GM12878 (cell line): ENCODE data around the gene SZRD1. TPM values are rescaled to one million over a fixed set of nuclear protein-coding genes. Genes with fewer than 3 reads are reported as not detected.
A peak's percentile ranks its signal among the peaks of the same experiment; 100 is the strongest.

ENCODE experiments used
- ATAC-seq: fragments of 200-7000 bp; cut with Tn5 transposase; 3 replicates; pipeline ENCODE4 v1.9.1; 2020; ENCODE audit warnings: mild to moderate bottlenecking, moderate library complexity
- BruUV-seq: library from RNA; stranded (reverse); fragments of 400-500 nt; replicated peaks from 2 replicates; lab custom pipeline; 2021; lab: Mats Ljungman, UMichigan
- CTCF ChIA-PET: fragments of 300-600 bp; sonication (Branson Sonifier 250); formaldehyde crosslinking; extraction: SDS; loops from one replicate; lab custom pipeline; 2021; ENCODE audit warnings: inconsistent platforms; lab: Yijun Ruan, JAX
- POLR2A ChIA-PET: fragments of 350-600 bp; formaldehyde crosslinking; extraction: SDS; loops from one replicate; lab custom pipeline; 2021; ENCODE audit warnings: inconsistent platforms; lab: Charles Lee
- RAD21 ChIA-PET: fragments of 300-600 bp; sonication (Branson Sonifier 250); formaldehyde crosslinking; loops from one replicate; lab custom pipeline; 2023; ENCODE audit warnings: antibody characterized with exemption; ENCODE audit not compliant: unreplicated experiment; lab: Charles Lee
- SMC1A ChIA-PET: fragments of 300-600 bp; sonication (Branson Sonifier 250); formaldehyde crosslinking; loops from one replicate; lab custom pipeline; 2023; ENCODE audit not compliant: unreplicated experiment, uncharacterized antibody; lab: Charles Lee
- DNase-seq: peaks from one replicate; pipeline ENCODE4 v3.0.0-alpha.2; 2011; ENCODE audit warnings: low read depth, low spot score
- FAIRE-seq: peaks from 3 replicates; lab custom pipeline; 2011; peaks lifted over from hg19 to GRCh38; lab: Jason Lieb, UNC
- H2AFZ ChIP-seq: 2 replicates; pipeline ENCODE4 v1.6.0; 2011; ENCODE audit warnings: low read depth, low read length, control low read depth; ENCODE audit not compliant: control insufficient read depth
- H3K27ac ChIP-seq: 2 replicates; pipeline ENCODE4 v1.5.1; 2011; ENCODE audit warnings: control low read depth; ENCODE audit not compliant: control insufficient read depth, insufficient read depth
- H3K27me3 ChIP-seq, 2 experiments: replicated peaks in 1 of 2; 2 replicates each; pipeline versions ENCODE4 v1.6.0 to v1.6.1; 2011; ENCODE audit warnings: low read length in 1 of 2; ENCODE audit not compliant: control insufficient read depth in 2 of 2, insufficient read depth in 2 of 2
- H3K36me3 ChIP-seq, 2 experiments: 2 replicates each; pipeline ENCODE4 v1.5.1; 2011; ENCODE audit warnings: low read length in 1 of 2; ENCODE audit not compliant: control insufficient read depth in 2 of 2, insufficient read depth in 2 of 2
- H3K4me1 ChIP-seq: 2 replicates; pipeline ENCODE4 v1.6.1; 2011; ENCODE audit warnings: mild to moderate bottlenecking, low read length, moderate library complexity, mixed read lengths; ENCODE audit not compliant: control insufficient read depth, insufficient read depth
- H3K4me2 ChIP-seq: 2 replicates; pipeline ENCODE4 v1.6.0; 2011; ENCODE audit warnings: control low read depth; ENCODE audit not compliant: control insufficient read depth, insufficient read depth
- H3K4me3 ChIP-seq: fragments of 200-600 bp; sonication (generic); 2 replicates; pipeline ENCODE4 v1.5.1; 2016
- H3K79me2 ChIP-seq: 2 replicates; pipeline ENCODE4 v1.6.0; 2011; ENCODE audit warnings: low read length; ENCODE audit not compliant: control insufficient read depth, insufficient read depth
- H3K9ac ChIP-seq: 2 replicates; pipeline ENCODE4 v1.8.0; 2011; ENCODE audit warnings: low read length, control low read depth, mixed read lengths; ENCODE audit not compliant: control insufficient read depth, insufficient read depth
- H3K9me3 ChIP-seq: replicated peaks from 3 replicates; pipeline ENCODE4 v1.5.1; 2011; ENCODE audit warnings: mild to moderate bottlenecking, low read length; ENCODE audit not compliant: control insufficient read depth, insufficient read depth
- H4K20me1 ChIP-seq: 2 replicates; pipeline ENCODE4 v1.6.0; 2011; ENCODE audit not compliant: control insufficient read depth, insufficient read depth
- ASH2L ChIP-seq: fragments of 300-600, 200-600 bp; sonication (generic); IDR thresholded peaks from 2 replicates; pipeline ENCODE4 v1.6.1; 2017; ENCODE audit warnings: low read depth, mild to moderate bottlenecking, borderline replicate concordance
- ATF7 ChIP-seq: fragments of 450-650 bp; IDR thresholded peaks from 2 replicates; pipeline ENCODE4 v1.6.1; 2016; ENCODE audit warnings: low read depth, mild to moderate bottlenecking
- CREB1 ChIP-seq: IDR thresholded peaks from 2 replicates; pipeline ENCODE4 v1.6.1; 2012; ENCODE audit warnings: low read depth, mild to moderate bottlenecking, inconsistent platforms
- EED ChIP-seq: sonication (generic); IDR thresholded peaks from 2 replicates; pipeline ENCODE4 v1.6.1; 2016; ENCODE audit warnings: antibody characterized with exemption, low read depth
- IKZF1 ChIP-seq: fragments of 450-650 bp; conservative IDR thresholded peaks from 2 replicates; pipeline ENCODE4 v1.6.1; 2017; ENCODE audit warnings: antibody characterized with exemption, mild to moderate bottlenecking
- IRF4 ChIP-seq: IDR thresholded peaks from 2 replicates; pipeline ENCODE4 v1.6.1; 2011; ENCODE audit warnings: low read depth, low read length
- MTA3 ChIP-seq: IDR thresholded peaks from 2 replicates; pipeline ENCODE4 v1.6.1; 2012; ENCODE audit warnings: low read length, inconsistent platforms, borderline replicate concordance
- NBN ChIP-seq: fragments of 450-650 bp; IDR thresholded peaks from 2 replicates; pipeline ENCODE4 v1.6.1; 2016
- PML ChIP-seq: IDR thresholded peaks from 2 replicates; pipeline ENCODE4 v1.6.1; 2012; ENCODE audit warnings: low read length, inconsistent platforms
- POLR2AphosphoS5 ChIP-seq: IDR thresholded peaks from 2 replicates; pipeline ENCODE4 v1.6.1; 2011; ENCODE audit warnings: mild to moderate bottlenecking, low read length, inconsistent platforms
- SRF ChIP-seq, 2 experiments: IDR thresholded peaks; 2 replicates each; pipeline ENCODE4 v1.6.1; 2011; ENCODE audit warnings: low read depth in 2 of 2, low read length in 2 of 2, mild to moderate bottlenecking in 1 of 2, moderate library complexity in 1 of 2
- WRNIP1 ChIP-seq: IDR thresholded peaks from 2 replicates; pipeline ENCODE4 v1.6.1; 2011; ENCODE audit warnings: low read depth, low read length, improper control_type of control experiment, borderline replicate concordance
- YY1 ChIP-seq: IDR thresholded peaks from 2 replicates; pipeline ENCODE4 v1.6.1; 2011; ENCODE audit warnings: low read depth, mild to moderate bottlenecking, low read length
- WGBS: methylation state at CpG from one replicate; pipeline ENCODE4 v1.1.6; 2016; ENCODE audit warnings: low lambda C conversion rate; ENCODE audit not compliant: insufficient replicate concordance, insufficient coverage; ENCODE audit errors: missing lambda C conversion rate; 5-methylcytosine and 5-hydroxymethylcytosine counted together
- in situ Hi-C: fragments of 300-500 bp; cut with MboI; formaldehyde crosslinking; loops from 9 replicates; pipeline ENCODE4 v1.14.3; 2018; ENCODE audit warnings: mixed read lengths
- intact Hi-C: fragments of 100-400 bp; cut with micrococcal nuclease; formaldehyde crosslinking; loops from one replicate; pipeline ENCODE4 v1.14.2; 2022; ENCODE audit not compliant: unreplicated experiment
- polyA plus RNA-seq, 11 experiments: library from polyadenylated mRNA; depleted of rRNA in 4 of 11; unstranded in 6 of 11; stranded (reverse) in 5 of 11; fragments of >200 nt; fragmentation: Nextera tagmentation in 4 of 11; fragmentation: Illumina TruSeq in 1 of 11; extraction: Ambion mirVana in 4 of 11; extraction: Trizol in 1 of 11; gene quantifications; 1 replicate in 1 of 11; 2 replicates in 10 of 11; pipeline versions ENCODE4 v1.2.1 to v1.2.3, GENCODE V29; 2011 to 2016; ENCODE audit warnings: inconsistent platforms in 2 of 11, missing spikeins in 2 of 11, low read depth in 1 of 11
- total RNA-seq, 4 experiments: library from RNA; depleted of rRNA in 3 of 4; stranded (reverse); fragments of >200 nt in 3 of 4; fragmentation: Illumina TruSeq in 1 of 4; extraction: Trizol in 1 of 4; gene quantifications; 2 replicates each; pipeline versions ENCODE4 v1.2.1 to v1.2.3, GENCODE V29; 2013 to 2021
- TF ChIP-seq, protein P1 (sequence below): fragments of 450-650 bp; IDR thresholded peaks from 2 replicates; pipeline ENCODE4 v1.6.1; 2016; ENCODE audit warnings: mild to moderate bottlenecking
- TF ChIP-seq, protein P2 (sequence below): fragments of 450-650 bp; IDR thresholded peaks from 2 replicates; pipeline ENCODE4 v1.6.1; 2016; ENCODE audit warnings: mild to moderate bottlenecking
- TF ChIP-seq, protein P3 (sequence below): IDR thresholded peaks from 2 replicates; pipeline ENCODE4 v1.6.1; 2012; ENCODE audit warnings: low read depth, low read length, improper control_type of control experiment

Gene SZRD1
- total and polyA plus RNA-seq, 10 of the 15 experiments (the other 5 are each of a cell fraction or from before 2014, with no cell fraction given): 5.6 to 213 (median 113) TPM

DNA sequence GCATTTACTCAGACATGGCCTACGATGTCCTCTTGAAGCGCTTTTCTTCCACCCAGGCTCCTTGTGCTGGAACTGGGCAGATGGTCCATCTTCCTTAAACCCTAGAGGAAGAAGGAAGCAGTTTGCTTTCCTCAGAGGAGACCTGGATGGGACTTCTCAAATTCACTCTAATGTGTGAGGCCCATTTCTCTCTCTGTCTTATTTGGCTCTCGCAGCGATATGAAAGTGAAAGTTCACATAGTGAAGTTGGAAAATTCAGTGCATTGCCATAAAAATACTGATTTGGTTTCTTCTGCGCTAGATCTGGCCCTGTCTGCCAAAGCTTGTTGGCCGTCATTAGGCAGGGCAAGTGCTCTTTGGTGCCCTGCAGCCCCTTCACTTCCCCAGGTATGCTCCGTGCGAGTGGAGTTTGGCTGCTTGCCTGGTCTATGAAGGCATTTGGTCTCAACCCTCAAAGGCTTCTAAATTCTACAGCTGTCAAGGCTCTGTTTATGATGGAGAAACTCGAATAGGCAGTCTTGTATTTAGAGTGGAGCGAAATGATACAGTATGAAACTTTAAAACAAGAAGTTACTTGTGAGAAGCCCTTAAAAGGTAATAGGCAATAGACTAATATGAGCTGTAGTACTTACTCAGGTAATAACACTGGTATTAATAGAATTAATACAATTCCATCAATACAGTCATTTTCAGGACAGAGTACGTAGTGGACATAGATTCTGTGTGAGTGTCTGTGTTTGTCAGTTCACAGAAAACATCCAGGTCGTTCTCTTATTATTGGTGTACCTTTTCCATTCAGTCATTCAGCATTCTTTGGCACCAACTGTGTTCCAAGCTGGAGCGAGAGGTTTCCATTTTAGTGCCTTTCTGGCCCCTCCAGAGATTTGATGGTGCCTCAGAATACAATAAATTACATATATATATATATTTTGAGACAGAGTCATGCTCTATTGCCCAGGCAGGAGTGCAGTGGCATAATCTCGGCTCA, 20.5 kb downstream of the SZRD1 start:
- H3K9me3 ChIP-seq: no peaks in the 10 kb centered on the region
- peak overlapping the region; percentile 77 for H3K27ac ChIP-seq
- intact Hi-C loops: loop anchor here (1.0 kb wide), 1 partner anchor 20 kb away; the partner anchor contains the start of gene SZRD1
- WGBS: 9% methylated on average over 14 of the region's 14 CpGs
- RAD21 ChIA-PET: interaction anchor here (0.6 to 3.5 kb wide), 9 partner anchors 13 to 152 kb away, joined by 3 to 37 read pairs (median 10); partner anchors contain the start of genes NECAP2 and SZRD1
- CTCF ChIA-PET: interaction anchor here (0.5 to 4.2 kb wide), 8 partner anchors 9 to 224 kb away, joined by 3 to 30 read pairs (median 4); partner anchors contain the start of gene NECAP2
- TF ChIP-seq POLR2AphosphoS5: 0 out of 2 replicates have a peak, but pooled peaks have one; percentile 26
- 0 out of 2 replicates have a peak, but pooled peaks have one; percentile 18 for TF ChIP-seq EED
- TF ChIP-seq IKZF1: peak; percentile 33; the same call in 1 of the 2 replicates
- TF ChIP-seq ASH2L: peak; percentile 66; the same call in 1 of the 2 replicates
- no peak for TF ChIP-seq ATF7
- TF ChIP-seq CREB1: no peak
- TF ChIP-seq, protein P1, sequence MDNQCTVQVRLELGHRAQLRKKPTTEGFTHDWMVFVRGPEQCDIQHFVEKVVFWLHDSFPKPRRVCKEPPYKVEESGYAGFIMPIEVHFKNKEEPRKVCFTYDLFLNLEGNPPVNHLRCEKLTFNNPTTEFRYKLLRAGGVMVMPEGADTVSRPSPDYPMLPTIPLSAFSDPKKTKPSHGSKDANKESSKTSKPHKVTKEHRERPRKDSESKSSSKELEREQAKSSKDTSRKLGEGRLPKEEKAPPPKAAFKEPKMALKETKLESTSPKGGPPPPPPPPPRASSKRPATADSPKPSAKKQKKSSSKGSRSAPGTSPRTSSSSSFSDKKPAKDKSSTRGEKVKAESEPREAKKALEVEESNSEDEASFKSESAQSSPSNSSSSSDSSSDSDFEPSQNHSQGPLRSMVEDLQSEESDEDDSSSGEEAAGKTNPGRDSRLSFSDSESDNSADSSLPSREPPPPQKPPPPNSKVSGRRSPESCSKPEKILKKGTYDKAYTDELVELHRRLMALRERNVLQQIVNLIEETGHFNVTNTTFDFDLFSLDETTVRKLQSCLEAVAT: peak; percentile 38; the same call in 1 of the 2 replicates
- TF ChIP-seq IRF4: peak; percentile 24; the same call in 1 of the 2 replicates
- peak in 1 of 2 experiments; percentile 74; a peak in 1 of 4 replicates for TF ChIP-seq SRF (IDR thresholded peaks at IDR 0.05; ENCODE audit: low read depth in 2 of 2, low read length in 2 of 2)
- TF ChIP-seq MTA3: peak; percentile 75; the same call in 1 of the 2 replicates
- TF ChIP-seq WRNIP1: 0 out of 2 replicates have a peak, but pooled peaks have one; percentile 57
- TF ChIP-seq, protein P2, sequence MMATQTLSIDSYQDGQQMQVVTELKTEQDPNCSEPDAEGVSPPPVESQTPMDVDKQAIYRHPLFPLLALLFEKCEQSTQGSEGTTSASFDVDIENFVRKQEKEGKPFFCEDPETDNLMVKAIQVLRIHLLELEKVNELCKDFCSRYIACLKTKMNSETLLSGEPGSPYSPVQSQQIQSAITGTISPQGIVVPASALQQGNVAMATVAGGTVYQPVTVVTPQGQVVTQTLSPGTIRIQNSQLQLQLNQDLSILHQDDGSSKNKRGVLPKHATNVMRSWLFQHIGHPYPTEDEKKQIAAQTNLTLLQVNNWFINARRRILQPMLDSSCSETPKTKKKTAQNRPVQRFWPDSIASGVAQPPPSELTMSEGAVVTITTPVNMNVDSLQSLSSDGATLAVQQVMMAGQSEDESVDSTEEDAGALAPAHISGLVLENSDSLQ: no peak
- 0 out of 2 replicates have a peak, but pooled peaks have one; percentile 27 for TF ChIP-seq PML
- TF ChIP-seq, protein P3, sequence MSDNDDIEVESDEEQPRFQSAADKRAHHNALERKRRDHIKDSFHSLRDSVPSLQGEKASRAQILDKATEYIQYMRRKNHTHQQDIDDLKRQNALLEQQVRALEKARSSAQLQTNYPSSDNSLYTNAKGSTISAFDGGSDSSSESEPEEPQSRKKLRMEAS: no peak
- 0 out of 2 replicates have a peak, but pooled peaks have one; percentile 10 for TF ChIP-seq YY1
- TF ChIP-seq NBN: 0 out of 2 replicates have a peak, but pooled peaks have one; percentile 36
- ATAC-seq (peak; percentile 76), DNase-seq (no peak), FAIRE-seq (no peak)
- in situ Hi-C loops: no loop called here
- H4K20me1 ChIP-seq: peaks cover 19% of the 10 kb centered on the region
- peaks cover 37% of the 10 kb centered on the region for H3K4me1 ChIP-seq
- POLR2A ChIA-PET: interaction anchor here (0.5 to 3.6 kb wide), 13 partner anchors 10 to 975 kb away, joined by 3 to 34 read pairs (median 4); partner anchors contain the start of genes NECAP2 and SZRD1
- peak overlapping the region; percentile 77 for H3K4me2 ChIP-seq
- BruUV-seq: no TSS peak
- H3K27me3 ChIP-seq: no peaks in the 10 kb centered on the region
- H3K4me3 ChIP-seq: peak overlapping the region; percentile 78
- H3K79me2 ChIP-seq: peaks cover 90% of the 10 kb centered on the region
- H2AFZ ChIP-seq: no peak overlapping the region
- peak overlapping the region; percentile 53 for H3K9ac ChIP-seq
- SMC1A ChIA-PET: interaction anchor here (0.6 to 4.7 kb wide), 12 partner anchors 13 to 106 kb away, joined by 3 to 30 read pairs (median 4); partner anchors contain the start of genes FBXO42 and NECAP2
- peaks cover 5 to 10% of the 10 kb centered on the region in 2 experiments; a peak in 3 of 4 replicates for H3K36me3 ChIP-seq
